Psoas muscle (tissue), 8 donors: ENCODE data around the gene FANCC. TPM values are rescaled to one million over a fixed set of nuclear protein-coding genes. Genes with fewer than 3 reads are reported as not detected.
A peak's percentile ranks its signal among the peaks of the same experiment; 100 is the strongest.

Experiments used
- ATAC-seq, 4 donors: fragments of 200-7000 bp; cut with Tn5 transposase; one replicate each; pipeline ENCODE4 v1.9.1; 2020; ENCODE audit warnings: moderate library complexity in 3 of 4, mild to moderate bottlenecking in 2 of 4
- DNase-seq, 2 donors: peaks; one replicate each; pipeline ENCODE4 v3.0.0-alpha.2; 2020
- H3K27ac ChIP-seq: fragments of 200-600 bp; one replicate; pipeline ENCODE4 v1.8.0; 2022
- H3K27me3 ChIP-seq, 3 donors: fragments of 200-600 bp in 1 of 3; one replicate each; pipeline versions ENCODE4 v1.6.1 to v1.8.0; 2013 to 2022; ENCODE audit warnings: low read length in 2 of 3, mild to moderate bottlenecking in 2 of 3, moderate library complexity in 1 of 3; ENCODE audit not compliant: insufficient read depth in 3 of 3
- H3K36me3 ChIP-seq, 2 donors: fragments of 200-600 bp in 1 of 2; one replicate each; pipeline versions ENCODE4 v1.6.1 to v1.8.0; 2013 to 2022; ENCODE audit warnings: low read depth in 1 of 2, mild to moderate bottlenecking in 1 of 2, moderate library complexity in 1 of 2; ENCODE audit not compliant: insufficient read depth in 1 of 2
- H3K4me1 ChIP-seq: fragments of 200-600 bp; one replicate; pipeline ENCODE4 v1.8.0; 2022
- H3K4me3 ChIP-seq: fragments of 200-600 bp; one replicate; pipeline ENCODE4 v1.8.0; 2022; ENCODE audit warnings: mild to moderate bottlenecking
- H3K9me3 ChIP-seq: fragments of 200-600 bp; one replicate; pipeline ENCODE4 v1.8.0; 2022
- WGBS, 3 donors: extraction: QIAGEN DNeasy Blood & Tissue Kit; methylation state at CpG; one replicate each; pipeline versions ENCODE4 v1.1.6 to v1.1.7; 2013; 5-methylcytosine and 5-hydroxymethylcytosine counted together
- intact Hi-C, 2 donors: fragments of 100-400 bp; cut with DNase I; formaldehyde crosslinking; loops; one replicate each; pipeline versions ENCODE4 v1.11.0 to v1.14.2; 2022
- polyA plus RNA-seq, 3 donors: library from polyadenylated mRNA; stranded (reverse); fragments of 200-250 nt; gene quantifications; one replicate each; pipeline ENCODE4 v1.2.3, GENCODE V29; 2013
- total RNA-seq, 4 donors: library from RNA; stranded (reverse); fragmentation: NEBNext Ultra II Directional in 2 of 4; extraction: Animal tissue kit (Norgen Biotek cat#: 25700) in 2 of 4; gene quantifications; one replicate each; pipeline versions ENCODE4 v1.2.1 to v1.2.4, GENCODE V29; 2021 to 2023
- TF ChIP-seq, protein P1 (sequence below): fragments of 200-600 bp; IDR thresholded peaks from one replicate; pipeline ENCODE4 v1.8.0; 2022; ENCODE audit warnings: antibody characterized with exemption
- donor health status: healthy with polysubstance abuse.
- donor health status: DM: no; HTN: no; CAD: no; lungs with moderate emphysema.
- donor health status: Bipolar disorder and iron deficiency.
- donor health status: healthy.
- donor health status: DM: yes; HTN: yes; CAD: no.
- donor health status: DM: no; HTN: no; CAD: no.
- donor health status: DM: no; HTN: no; CAD: no.
- donor health status: DM: yes; HTN: yes; CAD: no.

FANCC gene
- total and polyA plus RNA-seq, 7 donors: 2.1 to 5.2 (median 3.6) TPM

DNA sequence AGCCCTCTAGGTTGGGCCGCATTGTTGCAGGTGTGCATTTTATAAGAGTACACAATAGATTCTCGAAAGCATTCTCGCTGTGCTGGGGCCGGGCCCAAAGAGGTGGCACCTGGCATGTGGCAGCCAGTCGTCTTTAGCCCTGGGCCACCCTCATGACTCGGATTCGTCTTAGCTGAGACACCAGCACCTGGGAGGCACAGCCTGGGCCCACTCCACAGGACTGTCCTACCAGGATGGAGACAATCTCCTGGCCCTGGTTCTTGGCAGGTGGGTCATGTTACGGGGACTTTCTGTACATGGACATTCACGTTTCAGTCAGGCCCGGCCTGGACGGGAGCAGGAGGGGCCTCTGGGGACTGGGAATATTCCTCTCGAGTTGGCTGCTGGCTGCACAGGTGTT lies 212.5 kb downstream of the FANCC start:
- H3K4me3 ChIP-seq: no peak overlapping the region
- DNase-seq (peak in 1 of 2 donors; percentile 71), ATAC-seq (peak; percentile 50 to 66 (median 64))
- TF ChIP-seq, protein P1, sequence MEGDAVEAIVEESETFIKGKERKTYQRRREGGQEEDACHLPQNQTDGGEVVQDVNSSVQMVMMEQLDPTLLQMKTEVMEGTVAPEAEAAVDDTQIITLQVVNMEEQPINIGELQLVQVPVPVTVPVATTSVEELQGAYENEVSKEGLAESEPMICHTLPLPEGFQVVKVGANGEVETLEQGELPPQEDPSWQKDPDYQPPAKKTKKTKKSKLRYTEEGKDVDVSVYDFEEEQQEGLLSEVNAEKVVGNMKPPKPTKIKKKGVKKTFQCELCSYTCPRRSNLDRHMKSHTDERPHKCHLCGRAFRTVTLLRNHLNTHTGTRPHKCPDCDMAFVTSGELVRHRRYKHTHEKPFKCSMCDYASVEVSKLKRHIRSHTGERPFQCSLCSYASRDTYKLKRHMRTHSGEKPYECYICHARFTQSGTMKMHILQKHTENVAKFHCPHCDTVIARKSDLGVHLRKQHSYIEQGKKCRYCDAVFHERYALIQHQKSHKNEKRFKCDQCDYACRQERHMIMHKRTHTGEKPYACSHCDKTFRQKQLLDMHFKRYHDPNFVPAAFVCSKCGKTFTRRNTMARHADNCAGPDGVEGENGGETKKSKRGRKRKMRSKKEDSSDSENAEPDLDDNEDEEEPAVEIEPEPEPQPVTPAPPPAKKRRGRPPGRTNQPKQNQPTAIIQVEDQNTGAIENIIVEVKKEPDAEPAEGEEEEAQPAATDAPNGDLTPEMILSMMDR: no peak
- peaks cover 0 to 29% of the 10 kb centered on the region in 2 donors for H3K36me3 ChIP-seq
- intact Hi-C loops: no loop called here
- H3K27me3 ChIP-seq: no peaks in the 10 kb centered on the region
- peak overlapping the region; percentile 37 for H3K27ac ChIP-seq
- no peaks in the 10 kb centered on the region for H3K9me3 ChIP-seq
- WGBS, 3 donors: 35 to 54% (median 40%) methylated on average over 12 of the region's 12 CpGs
- peaks cover 26% of the 10 kb centered on the region for H3K4me1 ChIP-seq

DNA sequence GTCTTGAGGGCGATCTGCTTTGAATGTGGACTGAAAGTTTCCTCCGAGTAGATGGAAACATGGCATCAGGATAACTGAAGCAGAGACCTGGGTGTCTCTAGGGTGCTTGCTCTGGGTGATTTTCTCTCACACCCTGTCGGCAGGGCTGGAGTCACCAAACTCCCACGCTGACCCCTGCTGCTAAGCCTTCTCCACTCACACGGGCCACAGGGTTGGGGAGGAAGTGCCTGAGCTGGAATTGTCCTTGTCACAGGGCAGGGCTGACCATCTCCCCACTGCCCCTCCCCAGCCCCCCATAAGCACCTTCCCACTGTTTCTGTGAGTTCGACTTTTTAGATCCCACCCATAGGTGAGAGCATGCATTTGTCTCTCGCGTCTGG lies 212.9 kb downstream of the FANCC start:
- ATAC-seq (peak in 1 of 4 donors; percentile 20), DNase-seq (no peak)
- peaks cover 0 to 25% of the 10 kb centered on the region in 2 donors for H3K36me3 ChIP-seq
- H3K27ac ChIP-seq: peak overlapping the region; percentile 37
- WGBS, 3 donors: 67 to 75% (median 68%) methylated on average over 8 of the region's 8 CpGs
- no peaks in the 10 kb centered on the region for H3K27me3 ChIP-seq
- peaks cover 22% of the 10 kb centered on the region for H3K4me1 ChIP-seq
- H3K9me3 ChIP-seq: no peaks in the 10 kb centered on the region
- H3K4me3 ChIP-seq: no peak overlapping the region
- TF ChIP-seq, protein P1: no peak
- intact Hi-C loops: no loop called here

DNA sequence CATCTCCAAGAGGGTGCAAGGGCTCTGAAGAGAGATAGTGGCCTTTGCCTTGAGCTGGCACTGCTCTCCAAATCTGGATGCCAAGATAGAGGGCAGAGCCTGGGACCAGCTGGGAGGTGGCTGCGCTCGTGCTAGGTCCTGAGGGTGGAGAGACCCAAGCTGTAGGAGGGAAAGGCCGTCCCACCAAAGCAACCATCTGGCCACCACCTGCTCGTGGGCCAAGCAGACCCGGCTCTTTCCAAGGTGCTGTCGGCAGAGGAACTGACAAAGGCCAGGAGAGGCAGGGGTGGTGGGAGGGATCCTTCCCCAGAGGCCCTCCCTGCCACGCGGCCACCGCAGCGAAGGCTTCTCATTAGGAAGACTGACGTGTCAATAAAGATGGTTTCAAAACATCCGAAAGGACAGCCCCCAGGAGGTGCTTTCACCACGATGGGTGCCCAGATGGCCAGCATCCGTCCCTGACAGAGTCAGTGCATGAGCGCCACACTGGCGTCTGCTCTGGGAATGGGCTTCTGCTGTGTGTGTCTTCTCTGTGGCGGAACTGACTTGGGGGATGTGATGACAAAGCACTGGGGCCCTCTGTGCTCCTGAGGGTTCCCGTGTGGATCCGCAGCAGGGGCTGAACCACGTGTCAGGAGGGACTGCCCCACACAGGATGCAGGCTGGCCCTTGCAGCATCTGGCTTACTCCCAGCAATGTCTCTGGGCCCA lies 213.5 kb downstream of the FANCC start:
- Histone ChIP-seq H3K36me3 (peaks cover 0 to 24% of the 10 kb centered on the region in 2 donors), H3K4me1 (peaks cover 20% of the 10 kb centered on the region), H3K27me3 (no peaks in the 10 kb centered on the region), H3K9me3 (no peaks in the 10 kb centered on the region), H3K4me3 (no peak overlapping the region), H3K27ac (peak overlapping the region; percentile 37)
- TF ChIP-seq, protein P1: no peak
- 51 to 63% (median 57%) methylated on average over 19 to 20 of the region's 20 CpGs for WGBS, 3 donors
- no peak for DNase-seq
- peak; percentile 11 to 18 (median 16) for ATAC-seq
- intact Hi-C loops: no loop called here

DNA sequence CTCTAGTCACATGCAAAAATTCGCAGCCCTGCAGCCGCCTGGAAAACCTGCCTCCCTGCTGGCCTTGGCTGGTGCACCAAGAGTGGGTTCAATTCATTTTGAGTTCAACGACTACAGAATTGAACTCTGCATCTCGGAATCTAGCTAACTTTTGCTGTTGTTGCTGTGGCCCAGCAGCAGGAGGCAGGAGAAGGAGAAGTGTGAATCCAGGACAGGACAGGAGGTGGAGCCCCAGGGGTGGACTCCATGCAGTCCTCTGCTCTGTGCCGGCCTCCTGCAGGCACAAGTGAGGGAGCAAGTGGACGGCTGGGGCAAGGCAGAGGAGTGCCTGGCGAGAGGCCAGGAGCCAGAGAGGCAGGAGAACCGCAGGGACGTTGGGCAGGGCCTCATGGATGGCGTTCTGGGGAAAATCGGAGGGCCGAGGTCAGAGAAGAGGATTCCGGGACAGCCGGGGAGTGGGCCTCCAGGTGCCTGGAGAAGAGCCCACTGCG lies 214.2 kb downstream of the FANCC start:
- TF ChIP-seq, protein P1: no peak
- ATAC-seq (peak in 2 of 4 donors; percentile 23 to 38), DNase-seq (no peak)
- intact Hi-C loops: no loop called here
- Histone ChIP-seq H3K9me3 (no peaks in the 10 kb centered on the region), H3K27ac (peak overlapping the region; percentile 37), H3K27me3 (no peaks in the 10 kb centered on the region), H3K36me3 (peaks cover 0 to 24% of the 10 kb centered on the region in 2 donors), H3K4me3 (no peak overlapping the region), H3K4me1 (peaks cover 27% of the 10 kb centered on the region)
- 50 to 68% (median 54%) methylated on average over 15 of the region's 15 CpGs for WGBS, 3 donors
